Measurements from ENCODE around the gene GULP1. TPM values are rescaled to one million over a fixed set of nuclear protein-coding genes. Genes with fewer than 3 reads are reported as not detected.

The GULP1 gene
- polyA plus RNA-seq, 1 donor from 2014 or later, result 10.2 TPM

GRCh38 chr2:188414869-188415753 is 123.4 kb downstream of the GULP1 start:
- Histone ChIP-seq H3K79me2 (replicated peaks; ENCODE audit: insufficient read depth, low read length) (no peaks in the 10 kb centered on the region), H3K27me3 (ENCODE audit: insufficient read depth, low read depth, low read length) (no peaks in the 10 kb centered on the region), H3K9me2 (ENCODE audit: insufficient read depth, low read length) (no peaks in the 10 kb centered on the region), H3K27ac (ENCODE audit: low read length) (no peak overlapping the region), H3K9me3 (ENCODE audit: low read length) (no peaks in the 10 kb centered on the region), H3K9ac (ENCODE audit: low read length) (no peak overlapping the region), H3K36me3 (ENCODE audit: insufficient read depth, low read length) (no peaks in the 10 kb centered on the region), H3F3A (ENCODE audit: insufficient read depth, low read length, poor library complexity, severe bottlenecking) (no peaks in the 10 kb centered on the region), H2AFZ (ENCODE audit: low read depth, low read length) (no peak overlapping the region), H3K4me2 (ENCODE audit: low read length) (no peak overlapping the region), H3K4me3 (ENCODE audit: low read length) (no peak overlapping the region), H4K20me1 (ENCODE audit: insufficient read depth) (no peaks in the 10 kb centered on the region)
- TF ChIP-seq EZH2 (IDR thresholded peaks at IDR 0.05; ENCODE audit: borderline replicate concordance, insufficient read depth, low read length, poor library complexity, severe bottlenecking), result no peak
- TF ChIP-seq SMC3 (conservative IDR thresholded peaks at IDR 0.05; ENCODE audit: poor library complexity), result no peak
- no peak for TF ChIP-seq RAD21 (conservative IDR thresholded peaks at IDR 0.05)
- TF ChIP-seq TAF1 (IDR thresholded peaks at IDR 0.05; ENCODE audit: low read depth), result no peak
- TF ChIP-seq MXI1 (conservative IDR thresholded peaks at IDR 0.05; ENCODE audit: poor library complexity, severe bottlenecking), result no peak

- Histone ChIP-seq H3F3A (ENCODE audit: insufficient read depth, low read length, poor library complexity, severe bottlenecking) (no peaks in the 10 kb centered on the region), H3K9me3 (ENCODE audit: low read length) (no peaks in the 10 kb centered on the region), H3K9me2 (ENCODE audit: insufficient read depth, low read length) (no peaks in the 10 kb centered on the region), H4K20me1 (ENCODE audit: insufficient read depth) (no peaks in the 10 kb centered on the region), H3K4me3 (ENCODE audit: low read length) (no peak overlapping the region), H2AFZ (ENCODE audit: low read depth, low read length) (no peak overlapping the region), H3K36me3 (ENCODE audit: insufficient read depth, low read length) (no peaks in the 10 kb centered on the region), H3K27me3 (ENCODE audit: insufficient read depth, low read depth, low read length) (no peaks in the 10 kb centered on the region), H3K27ac (ENCODE audit: low read length) (no peak overlapping the region), H3K4me2 (ENCODE audit: low read length) (no peak overlapping the region), H3K79me2 (replicated peaks; ENCODE audit: insufficient read depth, low read length) (no peaks in the 10 kb centered on the region), H3K9ac (ENCODE audit: low read length) (no peak overlapping the region)
- TF ChIP-seq MXI1 (conservative IDR thresholded peaks at IDR 0.05; ENCODE audit: poor library complexity, severe bottlenecking) (no peak), SMC3 (conservative IDR thresholded peaks at IDR 0.05; ENCODE audit: poor library complexity) (no peak), EP300 (conservative IDR thresholded peaks at IDR 0.05; ENCODE audit: poor library complexity, severe bottlenecking) (no peak), REST (IDR thresholded peaks at IDR 0.05; ENCODE audit: borderline replicate concordance) (no peak), TAF1 (IDR thresholded peaks at IDR 0.05; ENCODE audit: low read depth) (no peak)
Measured at GRCh38 chr2:188415754-188416083, 124.0 kb downstream of the GULP1 start.

- H2AFZ ChIP-seq (ENCODE audit: low read depth, low read length), result no peak overlapping the region
- no peak overlapping the region for H3K9ac ChIP-seq (ENCODE audit: low read length)
- H3K9me3 ChIP-seq (ENCODE audit: low read length), result no peaks in the 10 kb centered on the region
- no peaks in the 10 kb centered on the region for H3K36me3 ChIP-seq (ENCODE audit: insufficient read depth, low read length)
- no peaks in the 10 kb centered on the region for H3K27me3 ChIP-seq (ENCODE audit: insufficient read depth, low read depth, low read length)
- H3F3A ChIP-seq (ENCODE audit: insufficient read depth, low read length, poor library complexity, severe bottlenecking), result no peaks in the 10 kb centered on the region
- H3K27ac ChIP-seq (ENCODE audit: low read length), result no peak overlapping the region
- peak; percentile 43 for TF ChIP-seq POLR2AphosphoS5 (IDR thresholded peaks at IDR 0.05)
- TF ChIP-seq MXI1 (conservative IDR thresholded peaks at IDR 0.05; ENCODE audit: poor library complexity, severe bottlenecking), result no peak
- H3K4me2 ChIP-seq (ENCODE audit: low read length), result no peak overlapping the region
- no peaks in the 10 kb centered on the region for H4K20me1 ChIP-seq (ENCODE audit: insufficient read depth)
- no peaks in the 10 kb centered on the region for H3K79me2 ChIP-seq (replicated peaks; ENCODE audit: insufficient read depth, low read length)
- no peak overlapping the region for H3K4me3 ChIP-seq (ENCODE audit: low read length)
- no peaks in the 10 kb centered on the region for H3K9me2 ChIP-seq (ENCODE audit: insufficient read depth, low read length)
Measured at GRCh38 chr2:188416367-188416766, 124.7 kb downstream of the GULP1 start.

All from neural cell (in vitro differentiated cells).